ENCODE results near the gene ANKRD27.
A peak's percentile ranks its signal among the peaks of the same experiment; 100 is the strongest.
"Not testable (repeated sequence)": the region's sequence is repeated elsewhere in the genome, so short reads cannot be mapped to it uniquely, and the experiment has no call there.

Gene ANKRD27

GRCh38 chr19:32674931-32675719 is at the start of gene ANKRD27:
ANKRD27 (minus strand) TSS chr19:32675180; CDS start chr19:32659015, 16,165 bp downstream.
- FAIRE-seq = peak; percentile 98

- FAIRE-seq = no peak
These were observed 45.9 kb upstream of the ANKRD27 start for GRCh38 chr19:32720936-32721250.

GRCh38 chr19:32720216-32720935 is 45.4 kb upstream of the ANKRD27 start:
- FAIRE-seq = no peak

- no peak for FAIRE-seq
These were observed 44.7 kb upstream of the ANKRD27 start, which contains the start of gene TDRD12 for GRCh38 chr19:32719611-32720059. TDRD12 (plus strand) TSS chr19:32719767; CDS start chr19:32720073, 306 bp downstream.

GRCh38 chr19:32718286-32718685 is 43.3 kb upstream of the ANKRD27 start:
- no peak for FAIRE-seq

GRCh38 chr19:32717496-32717895 is 42.5 kb upstream of the ANKRD27 start:
- no peak for FAIRE-seq

GRCh38 chr19:32716203-32716602 is 41.2 kb upstream of the ANKRD27 start:
- not testable (repeated sequence) for FAIRE-seq

- FAIRE-seq = no peak
These were observed 36.8 kb upstream of the ANKRD27 start for GRCh38 chr19:32711747-32712146.

GRCh38 chr19:32709032-32709431 is 34.1 kb upstream of the ANKRD27 start:
- no peak for FAIRE-seq

- FAIRE-seq = no peak
These were observed 33.5 kb upstream of the ANKRD27 start for GRCh38 chr19:32708457-32708856.

- FAIRE-seq = not testable (repeated sequence)
These were observed 29.0 kb upstream of the ANKRD27 start for GRCh38 chr19:32704006-32704405.

- no peak for FAIRE-seq
These were observed 27.0 kb upstream of the ANKRD27 start for GRCh38 chr19:32702010-32702409.

GRCh38 chr19:32700129-32700528 is 25.1 kb upstream of the ANKRD27 start:
- not testable (repeated sequence) for FAIRE-seq

GRCh38 chr19:32696771-32697170 is 21.8 kb upstream of the ANKRD27 start:
- not testable (repeated sequence) for FAIRE-seq

GRCh38 chr19:32695506-32695905 is 20.5 kb upstream of the ANKRD27 start:
- not testable (repeated sequence) for FAIRE-seq

GRCh38 chr19:32694851-32695250 is 19.9 kb upstream of the ANKRD27 start:
- FAIRE-seq = not testable (repeated sequence)

GRCh38 chr19:32694316-32694715 is 19.3 kb upstream of the ANKRD27 start:
- FAIRE-seq = not testable (repeated sequence)

- FAIRE-seq = not testable (repeated sequence)
These were observed 18.4 kb upstream of the ANKRD27 start for GRCh38 chr19:32693151-32694108.

GRCh38 chr19:32692727-32693061 is 17.7 kb upstream of the ANKRD27 start:
- no peak for FAIRE-seq

- FAIRE-seq = no peak
These were observed 17.2 kb upstream of the ANKRD27 start for GRCh38 chr19:32691952-32692726.

- no peak for FAIRE-seq
These were observed 16.4 kb upstream of the ANKRD27 start, which contains the start of gene NUDT19 for GRCh38 chr19:32691291-32691951. NUDT19 (plus strand) TSS chr19:32691821; CDS start chr19:32691961, 140 bp downstream.
